Stimulated activated naive CD4-positive, alpha-beta T cell (primary cell): Measurements from ENCODE around the gene FAM240A.
"Not testable (repeated sequence)": the region's sequence is repeated elsewhere in the genome, so short reads cannot be mapped to it uniquely, and the experiment has no call there.

Experiments used
- DNase-seq, 6 experiments: peaks; one replicate each; lab custom pipeline; 2025; lab: John Stamatoyannopoulos, UW

FAM240A gene

GRCh38 chr3:46586738-46587246 is 25.5 kb upstream of the FAM240A start:
- DNase-seq = no peak

DNA sequence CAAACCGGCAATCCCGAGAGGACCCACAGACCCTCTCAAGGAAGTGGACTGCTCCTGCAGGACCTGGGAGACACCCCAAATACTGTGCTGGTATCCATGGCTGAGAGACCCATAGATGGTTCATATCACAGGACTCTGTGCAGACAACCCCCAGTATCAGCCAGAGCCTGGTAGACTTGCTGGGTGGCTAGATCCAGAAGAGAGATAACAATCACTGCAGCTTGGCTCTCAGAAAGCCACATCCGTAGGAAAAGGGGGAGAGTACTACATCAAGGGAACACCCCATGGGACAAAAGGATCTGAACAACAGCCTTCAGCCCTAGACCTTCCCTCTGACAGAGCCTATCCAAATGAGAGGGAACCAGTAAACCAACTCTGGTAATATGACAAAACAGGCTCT is 25.1 kb upstream of the FAM240A start:
- not testable (repeated sequence) for DNase-seq

- DNase-seq = no peak
Observed at GRCh38 chr3:46593274-46593862, 19.0 kb upstream of the FAM240A start.

- no peak for DNase-seq
Observed at GRCh38 chr3:46593979-46594378, 18.3 kb upstream of the FAM240A start.

DNA sequence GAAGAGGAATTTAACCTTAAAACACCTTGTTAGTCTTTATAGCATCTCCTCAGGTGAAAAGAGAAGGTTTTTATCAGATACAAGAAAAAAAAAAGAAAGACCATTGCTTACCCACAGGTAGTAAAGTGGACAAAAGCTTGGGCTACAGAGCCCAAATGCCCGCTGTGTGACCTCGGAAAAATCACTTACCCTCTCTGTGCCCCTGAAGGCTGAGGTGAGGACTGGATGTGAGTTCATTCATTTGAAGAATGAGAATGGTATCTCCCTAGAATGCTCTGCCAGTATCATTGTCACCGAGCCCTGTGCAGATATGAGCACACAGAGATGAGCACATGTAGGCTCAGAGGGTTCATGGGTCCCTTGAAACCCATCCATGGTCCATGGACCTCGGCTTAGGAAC is 17.6 kb upstream of the FAM240A start:
- no peak for DNase-seq

- no peak for DNase-seq
Observed at GRCh38 chr3:46595819-46596314, 16.5 kb upstream of the FAM240A start.

GRCh38 chr3:46599590-46599989 is 12.7 kb upstream of the FAM240A start:
- DNase-seq = no peak

DNA sequence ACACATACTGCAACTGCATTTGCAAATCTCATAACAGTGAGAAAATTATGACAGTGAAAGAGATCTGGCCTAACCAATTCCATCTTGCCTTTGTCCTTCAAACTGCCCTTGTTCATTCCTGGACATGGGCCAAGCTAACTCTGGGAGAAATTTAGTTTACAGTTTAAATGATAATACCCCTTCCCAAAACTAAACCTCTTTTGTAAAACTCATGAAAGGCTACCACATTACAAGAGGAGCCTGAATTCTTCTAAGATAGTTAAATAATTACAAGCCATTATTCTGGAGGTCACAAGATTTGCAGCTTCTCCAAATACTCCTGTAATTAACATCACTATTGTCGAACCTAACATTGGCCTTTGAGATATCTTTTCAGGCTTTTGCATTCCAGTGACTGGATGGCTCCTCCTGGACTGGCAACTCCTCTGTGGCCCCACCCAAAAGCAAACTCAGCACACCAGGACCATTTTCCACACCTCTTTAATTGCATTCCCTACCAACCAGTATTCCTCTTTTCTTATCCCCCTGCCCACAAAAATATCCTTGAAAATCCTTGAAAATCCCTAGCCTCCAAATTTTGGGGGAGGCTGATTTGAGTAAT is 8.8 kb upstream of the FAM240A start:
- no peak for DNase-seq

- no peak for DNase-seq
Observed at GRCh38 chr3:46604127-46604526, 8.2 kb upstream of the FAM240A start.

- no peak for DNase-seq
Observed at GRCh38 chr3:46607603-46608028, 4.7 kb upstream of the FAM240A start.

DNA sequence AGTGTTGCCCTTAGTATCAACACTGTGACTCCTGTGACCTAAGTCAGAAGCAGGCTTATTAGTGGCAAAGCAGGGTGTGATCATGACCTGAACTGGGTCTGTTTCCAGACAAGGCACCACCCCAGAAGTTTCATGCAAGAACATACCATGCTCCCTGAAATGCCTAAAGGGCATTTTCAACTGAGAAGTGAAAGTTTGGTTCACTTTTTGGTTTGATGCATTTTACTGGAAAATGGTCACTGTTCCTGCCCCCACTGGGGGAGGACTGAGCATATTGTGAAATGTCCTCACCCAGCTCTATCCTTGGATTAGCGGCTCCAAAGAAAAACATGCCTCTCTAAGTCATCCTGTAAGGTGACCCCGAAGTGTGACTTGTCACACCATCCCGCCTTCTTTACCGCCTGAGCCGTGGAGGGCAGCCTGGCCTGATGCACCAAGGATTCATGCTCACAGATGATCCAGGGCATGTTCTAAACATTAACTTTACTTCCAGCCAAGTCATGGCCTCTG is 3.1 kb upstream of the FAM240A start:
- no peak for DNase-seq

GRCh38 chr3:46609944-46610722 is 2.2 kb upstream of the FAM240A start:
- no peak for DNase-seq

DNA sequence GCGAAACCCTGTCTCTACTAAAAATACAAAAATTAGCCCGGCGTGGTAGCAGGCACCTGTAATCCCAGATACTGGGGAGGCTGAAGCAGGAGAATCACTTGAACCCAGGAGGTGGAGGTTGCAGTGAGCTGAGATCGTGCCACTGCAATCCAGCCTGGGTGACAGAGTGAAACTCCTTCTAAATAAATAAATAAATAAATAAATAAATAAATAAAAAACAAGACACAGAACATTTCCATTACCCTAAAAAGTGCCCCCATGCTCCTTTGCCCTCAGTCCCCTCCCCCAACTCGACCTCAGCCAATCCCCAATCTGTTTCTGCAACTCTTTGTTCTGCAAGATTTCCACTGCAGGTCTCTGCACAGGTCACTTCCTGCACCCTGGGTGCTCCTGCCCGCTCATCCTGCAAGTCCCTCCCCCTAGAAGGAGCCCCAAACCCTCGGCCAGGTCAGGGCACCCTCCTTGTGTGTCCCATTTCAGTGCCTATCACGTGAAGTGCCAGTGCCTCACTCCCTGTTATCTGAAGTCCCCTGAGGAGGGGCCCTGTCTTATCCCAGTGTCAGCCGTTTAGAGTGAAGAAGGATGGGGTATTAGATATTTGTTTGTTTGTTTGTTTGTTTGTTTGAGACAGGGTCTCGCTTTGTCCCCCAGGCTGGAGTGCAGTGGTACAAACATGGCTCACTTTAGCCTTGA is 1.1 kb downstream of the FAM240A start:
- no peak for DNase-seq

- no peak for DNase-seq
Observed at GRCh38 chr3:46614431-46614830, 2.1 kb downstream of the FAM240A start.

DNA sequence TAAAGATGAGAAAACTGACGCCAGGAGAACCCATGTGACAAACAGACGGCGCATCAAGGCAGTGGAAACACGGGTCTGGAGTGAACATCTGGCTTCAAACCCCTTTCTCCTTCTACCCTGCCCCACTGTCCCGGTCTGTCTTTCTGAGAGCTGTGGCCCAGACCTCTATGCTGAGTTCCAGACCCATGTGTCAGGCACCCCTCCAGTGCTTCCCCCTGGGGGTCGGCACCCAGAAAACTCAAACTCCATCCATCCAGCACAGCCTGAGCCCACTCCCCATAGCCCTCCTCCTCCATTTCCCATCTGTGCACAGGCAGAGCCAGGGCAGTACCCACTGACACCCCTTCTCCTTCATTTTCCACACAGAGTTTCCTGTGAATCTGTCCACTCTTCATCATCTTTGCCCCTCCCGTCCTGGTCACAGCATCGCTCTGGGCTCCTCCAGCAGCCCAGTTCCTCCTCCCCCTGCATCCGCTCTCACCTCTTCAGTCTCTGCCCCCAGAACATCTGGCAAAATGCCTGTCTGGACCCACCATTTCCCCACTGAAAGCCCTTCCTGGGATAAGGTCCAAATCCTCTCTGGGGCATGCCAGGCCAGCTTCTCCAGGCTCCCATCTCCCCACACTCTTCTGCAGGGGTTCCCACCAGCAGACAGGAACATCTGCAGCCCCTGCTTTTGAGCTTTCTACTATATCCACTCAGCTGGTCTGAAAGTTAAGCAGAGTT is 2.9 kb downstream of the FAM240A start:
- DNase-seq = no peak

DNA sequence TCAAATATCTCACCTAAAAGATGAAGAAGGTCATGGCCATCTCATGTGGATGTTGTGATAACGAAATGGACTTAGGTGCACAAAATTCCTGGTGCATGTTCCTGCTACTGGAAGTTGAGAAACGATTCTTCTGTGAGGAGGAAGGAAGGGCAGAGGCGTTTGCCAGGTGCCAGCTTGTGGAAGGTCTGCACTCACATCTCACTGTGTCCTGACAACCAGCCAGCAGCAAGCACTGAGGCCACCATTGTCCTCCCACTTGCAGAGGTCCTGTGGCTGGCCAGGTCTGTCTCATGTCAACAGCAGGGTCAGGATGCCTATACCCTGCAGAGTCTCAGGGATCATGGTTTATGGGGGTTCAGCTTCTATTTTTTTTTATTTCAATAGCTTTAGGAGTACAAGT is 3.7 kb downstream of the FAM240A start:
- no peak for DNase-seq

DNA sequence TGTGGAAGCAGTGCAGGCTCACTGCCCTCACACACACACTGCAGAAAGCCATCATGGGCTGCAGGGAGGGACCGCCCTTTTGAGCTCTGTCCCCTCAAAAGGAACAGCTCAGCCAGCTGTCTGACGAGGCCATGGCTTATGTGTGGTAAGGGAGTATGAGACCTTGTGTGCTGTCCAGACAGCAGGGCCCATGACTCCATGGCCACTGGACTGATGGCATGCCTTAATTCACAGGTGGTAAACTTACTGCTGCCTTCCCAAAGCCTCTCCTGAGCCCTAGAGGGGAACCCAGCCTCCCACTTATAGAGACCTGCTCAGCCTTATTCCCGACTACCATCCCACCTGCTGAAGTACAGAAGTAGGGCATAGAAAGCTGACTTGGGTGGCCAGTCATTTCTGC is 5.6 kb downstream of the FAM240A start:
- DNase-seq = no peak

DNA sequence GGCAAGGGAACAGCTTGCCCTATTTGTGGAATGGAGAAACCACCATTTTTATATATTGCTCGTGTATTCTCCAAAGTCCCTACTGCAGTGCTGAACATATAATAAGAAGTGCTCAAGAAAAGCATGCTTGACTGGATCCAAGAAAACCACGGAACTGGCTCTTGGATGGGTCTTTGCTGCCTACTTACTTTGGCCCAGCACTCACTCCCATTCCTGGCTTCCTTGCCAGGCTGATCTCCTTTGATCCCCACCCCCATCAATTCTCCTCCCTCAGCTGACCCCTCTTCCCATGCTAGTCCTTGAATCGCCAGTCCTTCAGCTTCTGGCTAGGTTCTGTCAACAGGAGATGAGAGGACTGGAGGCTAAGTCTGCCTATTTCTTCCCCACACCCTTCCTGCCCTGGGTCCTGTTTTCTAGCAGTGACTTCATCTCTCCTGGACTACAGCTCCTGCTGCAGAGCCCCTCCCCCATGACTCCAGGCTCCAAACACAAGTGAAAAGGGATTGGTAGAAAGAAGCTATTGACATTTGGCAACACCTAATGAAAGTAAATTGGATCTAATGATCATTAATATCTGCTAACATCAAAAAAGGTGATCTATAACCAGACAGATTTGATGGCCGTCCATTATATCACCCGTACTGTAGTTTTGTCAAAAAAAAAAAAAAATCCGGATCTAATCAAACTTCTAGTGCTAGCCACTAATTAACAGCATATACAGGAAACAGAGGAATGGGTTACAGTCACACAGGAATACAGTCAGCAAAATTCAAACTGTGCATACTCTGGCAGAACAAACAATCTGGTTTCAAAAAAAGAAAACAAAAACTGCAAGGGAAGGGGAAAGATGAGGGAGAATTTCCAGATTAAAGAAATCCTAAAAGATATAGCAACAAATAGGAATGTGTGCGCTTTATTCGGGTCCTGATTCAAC is 7.8 kb downstream of the FAM240A start:
- DNase-seq = no peak

- DNase-seq = no peak
Observed at GRCh38 chr3:46624533-46624932, 12.2 kb downstream of the FAM240A start.

- no peak for DNase-seq
Observed at GRCh38 chr3:46624975-46625490, 12.7 kb downstream of the FAM240A start.
